ENCODE data around the gene IRF2BP1.

IRF2BP1 gene

GRCh38 chr19:45882652-45883585 lies 3.0 kb downstream of the IRF2BP1 start:
- TF ChIP-seq CTCF (IDR thresholded peaks at IDR 0.05; ENCODE audit: insufficient read depth, low read length) (peak; percentile 99), SPI1 (IDR thresholded peaks at IDR 0.05; ENCODE audit: borderline replicate concordance, low read depth) (no peak), GABPA (IDR thresholded peaks at IDR 0.05; ENCODE audit: low read depth) (no peak), POLR2AphosphoS5 (IDR thresholded peaks at IDR 0.05; ENCODE audit: low read depth) (0 out of 2 replicates have a peak, but pooled peaks have one; percentile 42), REST (IDR thresholded peaks at IDR 0.05; ENCODE audit: insufficient replicate concordance, low read depth) (no peak)
- H3K27ac ChIP-seq (replicated peaks) = no peak overlapping the region
- peaks cover 2% of the 10 kb centered on the region for H3K27me3 ChIP-seq (ENCODE audit: insufficient read depth, poor library complexity, severe bottlenecking)
- H3K4me3 ChIP-seq (replicated peaks; ENCODE audit: insufficient read depth, low read length) = no peak overlapping the region
- peak; percentile 78 to 82 for DNase-seq (ENCODE audit: low read depth in 1 of 2, low spot score in 1 of 2)

- Histone ChIP-seq H3K4me3 (replicated peaks; ENCODE audit: insufficient read depth, low read length) (no peak overlapping the region), H3K27ac (replicated peaks) (no peak overlapping the region), H3K27me3 (ENCODE audit: insufficient read depth, poor library complexity, severe bottlenecking) (peaks cover 8% of the 10 kb centered on the region)
- no peak for DNase-seq (ENCODE audit: low read depth in 1 of 2, low spot score in 1 of 2)
- TF ChIP-seq CTCF (IDR thresholded peaks at IDR 0.05; ENCODE audit: insufficient read depth, low read length) (no peak), SPI1 (IDR thresholded peaks at IDR 0.05; ENCODE audit: borderline replicate concordance, low read depth) (no peak), REST (IDR thresholded peaks at IDR 0.05; ENCODE audit: insufficient replicate concordance, low read depth) (no peak), POLR2AphosphoS5 (IDR thresholded peaks at IDR 0.05; ENCODE audit: low read depth) (no peak), GABPA (IDR thresholded peaks at IDR 0.05; ENCODE audit: low read depth) (no peak)
Measured at GRCh38 chr19:45881909-45882528, 3.9 kb downstream of the IRF2BP1 start.

- Histone ChIP-seq H3K27me3 (ENCODE audit: insufficient read depth, poor library complexity, severe bottlenecking) (peaks cover 16% of the 10 kb centered on the region), H3K4me3 (replicated peaks; ENCODE audit: insufficient read depth, low read length) (no peak overlapping the region), H3K27ac (replicated peaks) (no peak overlapping the region)
- DNase-seq (ENCODE audit: low read depth in 1 of 2, low spot score in 1 of 2) = no peak
- TF ChIP-seq CTCF (IDR thresholded peaks at IDR 0.05; ENCODE audit: insufficient read depth, low read length) = no peak
- no peak for TF ChIP-seq POLR2AphosphoS5 (IDR thresholded peaks at IDR 0.05; ENCODE audit: low read depth)
- TF ChIP-seq SPI1 (IDR thresholded peaks at IDR 0.05; ENCODE audit: borderline replicate concordance, low read depth) = no peak
- TF ChIP-seq REST (IDR thresholded peaks at IDR 0.05; ENCODE audit: insufficient replicate concordance, low read depth) = no peak
- TF ChIP-seq GABPA (IDR thresholded peaks at IDR 0.05; ENCODE audit: low read depth) = no peak
Measured at GRCh38 chr19:45881082-45881908, 4.6 kb downstream of the IRF2BP1 start.

Data from HL-60 (cell line).